ENCODE results near the gene PRKCA.

PRKCA gene

DNA sequence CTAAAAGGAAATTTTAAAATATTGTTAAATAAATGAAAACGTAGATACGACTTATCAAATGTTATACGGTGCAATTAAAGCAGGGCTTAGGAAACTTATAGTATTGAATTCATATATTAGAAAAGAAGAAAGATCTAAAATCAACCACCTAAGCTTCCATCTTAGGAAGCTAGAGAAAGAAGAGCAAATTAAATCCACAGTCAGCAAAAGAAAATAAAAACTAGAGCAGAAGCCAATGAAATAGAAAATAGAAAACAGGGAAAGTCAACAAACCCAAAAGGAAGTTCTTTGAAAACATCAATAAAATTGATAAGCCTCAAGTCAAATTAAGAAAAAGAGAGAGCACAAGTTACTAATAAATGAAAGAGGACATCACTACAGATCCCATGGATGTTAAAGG, 457.9 kb downstream of the PRKCA start:
- TF ChIP-seq, protein P1, sequence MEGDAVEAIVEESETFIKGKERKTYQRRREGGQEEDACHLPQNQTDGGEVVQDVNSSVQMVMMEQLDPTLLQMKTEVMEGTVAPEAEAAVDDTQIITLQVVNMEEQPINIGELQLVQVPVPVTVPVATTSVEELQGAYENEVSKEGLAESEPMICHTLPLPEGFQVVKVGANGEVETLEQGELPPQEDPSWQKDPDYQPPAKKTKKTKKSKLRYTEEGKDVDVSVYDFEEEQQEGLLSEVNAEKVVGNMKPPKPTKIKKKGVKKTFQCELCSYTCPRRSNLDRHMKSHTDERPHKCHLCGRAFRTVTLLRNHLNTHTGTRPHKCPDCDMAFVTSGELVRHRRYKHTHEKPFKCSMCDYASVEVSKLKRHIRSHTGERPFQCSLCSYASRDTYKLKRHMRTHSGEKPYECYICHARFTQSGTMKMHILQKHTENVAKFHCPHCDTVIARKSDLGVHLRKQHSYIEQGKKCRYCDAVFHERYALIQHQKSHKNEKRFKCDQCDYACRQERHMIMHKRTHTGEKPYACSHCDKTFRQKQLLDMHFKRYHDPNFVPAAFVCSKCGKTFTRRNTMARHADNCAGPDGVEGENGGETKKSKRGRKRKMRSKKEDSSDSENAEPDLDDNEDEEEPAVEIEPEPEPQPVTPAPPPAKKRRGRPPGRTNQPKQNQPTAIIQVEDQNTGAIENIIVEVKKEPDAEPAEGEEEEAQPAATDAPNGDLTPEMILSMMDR (IDR thresholded peaks at IDR 0.05; ENCODE audit: low read depth, low read length) = no peak
- DNase-seq (ENCODE audit: extremely low read depth, low read depth) = no peak

DNA sequence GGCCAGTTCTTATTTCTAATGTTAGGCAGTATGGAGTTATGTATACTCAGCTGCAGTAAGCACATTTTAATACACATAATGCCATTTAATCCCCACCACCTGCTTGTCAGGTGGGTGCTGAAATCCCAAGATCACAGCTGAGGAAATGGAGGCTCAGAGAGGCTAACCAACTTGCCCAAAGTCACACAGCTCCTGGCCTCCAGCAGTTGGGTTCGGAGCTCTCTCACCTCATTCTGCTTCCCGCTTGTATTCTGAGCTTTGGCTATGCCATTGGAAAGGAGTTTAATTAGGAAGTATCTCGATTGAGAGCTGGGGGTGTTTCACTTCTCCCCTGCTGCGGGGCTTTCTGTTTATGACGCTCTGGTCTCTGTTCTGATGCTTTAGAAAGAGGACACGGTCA, 459.9 kb downstream of the PRKCA start:
- no peak for DNase-seq (ENCODE audit: extremely low read depth, low read depth)

DNA sequence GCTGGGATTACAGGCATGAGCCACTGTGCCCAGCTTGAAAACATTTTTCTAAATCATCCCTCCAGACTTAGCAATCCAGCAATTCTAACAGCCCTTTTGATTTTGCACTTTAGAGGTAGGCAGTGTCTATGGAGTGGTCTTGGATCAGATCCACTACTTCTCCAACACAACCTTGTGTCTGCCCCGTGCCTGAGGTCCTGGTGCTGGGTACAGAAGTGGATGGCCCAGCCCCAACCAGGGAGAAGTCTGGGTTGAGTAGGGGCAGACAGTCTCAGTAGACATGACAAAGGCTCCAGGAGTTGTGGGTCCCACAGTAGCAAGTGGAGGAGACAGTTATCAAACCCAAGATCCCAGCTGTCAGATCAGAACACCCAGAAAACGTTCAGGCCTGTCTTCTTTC, 460.6 kb downstream of the PRKCA start:
- TF ChIP-seq, protein P1 (IDR thresholded peaks at IDR 0.05; ENCODE audit: low read depth, low read length) = no peak
- DNase-seq (ENCODE audit: extremely low read depth, low read depth) = no peak

More for the DNA sequence above, 459.9 kb downstream of the PRKCA start:
- TF ChIP-seq, protein P1 (IDR thresholded peaks at IDR 0.05; ENCODE audit: low read depth, low read length) = no peak

DNA sequence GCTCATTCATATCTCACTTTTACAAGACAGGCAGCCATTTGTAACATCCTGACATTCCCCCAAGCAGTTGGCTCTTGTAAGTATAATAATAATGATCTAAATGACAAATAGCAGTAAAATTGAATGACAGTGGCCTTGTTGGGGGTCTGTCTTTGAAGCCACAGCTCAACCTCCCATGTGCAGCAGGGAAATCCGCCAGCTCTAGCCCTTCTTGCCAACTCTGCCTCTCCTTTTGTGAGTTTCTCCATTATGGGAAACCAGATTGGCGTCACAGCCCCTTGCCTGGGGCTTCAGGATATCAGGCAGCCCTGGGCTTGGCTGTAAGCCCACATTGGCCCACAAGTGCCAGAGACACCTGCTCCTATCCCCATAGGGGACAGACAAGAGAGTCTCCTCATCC, 462.1 kb downstream of the PRKCA start:
- TF ChIP-seq, protein P1 (IDR thresholded peaks at IDR 0.05; ENCODE audit: low read depth, low read length) = no peak
- DNase-seq (ENCODE audit: extremely low read depth, low read depth) = no peak

DNA sequence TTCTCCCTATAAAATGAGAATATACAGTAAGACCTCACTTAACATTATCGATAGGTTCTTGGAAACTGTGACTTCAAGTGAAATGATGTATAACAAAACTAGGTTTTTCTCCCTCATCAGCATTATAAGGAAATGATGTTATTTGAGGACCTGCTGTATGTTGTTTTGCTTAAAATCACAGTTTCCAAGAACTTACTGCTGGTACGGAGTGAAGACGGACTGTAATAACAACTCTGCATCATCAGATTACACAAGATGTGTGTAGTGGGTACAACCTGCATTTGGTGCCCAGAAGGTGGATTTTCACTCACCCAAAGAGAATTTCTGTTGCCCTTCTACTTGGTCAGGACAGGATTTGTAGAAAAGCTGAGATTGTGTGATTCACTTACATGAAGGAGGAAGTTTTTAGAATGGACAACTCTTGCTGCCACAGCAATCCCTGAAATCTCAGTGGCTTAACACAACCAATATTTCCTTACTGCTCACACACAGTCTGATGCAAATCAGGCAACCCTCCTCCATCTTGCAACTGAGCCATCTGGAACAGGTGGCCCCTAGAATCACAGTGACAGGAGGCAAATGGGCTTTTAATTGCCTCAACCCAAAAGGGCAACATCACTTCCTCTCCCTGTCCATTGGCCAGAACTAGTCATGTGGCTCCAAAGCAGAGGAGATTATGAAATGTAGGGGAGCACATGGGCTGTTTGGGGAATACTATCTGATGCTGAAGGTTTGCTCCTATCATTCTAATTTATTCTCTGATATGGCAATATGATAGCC, 464.9 kb downstream of the PRKCA start:
- TF ChIP-seq, protein P1 (IDR thresholded peaks at IDR 0.05; ENCODE audit: low read depth, low read length) = no peak
- no peak for DNase-seq (ENCODE audit: extremely low read depth, low read depth)

DNA sequence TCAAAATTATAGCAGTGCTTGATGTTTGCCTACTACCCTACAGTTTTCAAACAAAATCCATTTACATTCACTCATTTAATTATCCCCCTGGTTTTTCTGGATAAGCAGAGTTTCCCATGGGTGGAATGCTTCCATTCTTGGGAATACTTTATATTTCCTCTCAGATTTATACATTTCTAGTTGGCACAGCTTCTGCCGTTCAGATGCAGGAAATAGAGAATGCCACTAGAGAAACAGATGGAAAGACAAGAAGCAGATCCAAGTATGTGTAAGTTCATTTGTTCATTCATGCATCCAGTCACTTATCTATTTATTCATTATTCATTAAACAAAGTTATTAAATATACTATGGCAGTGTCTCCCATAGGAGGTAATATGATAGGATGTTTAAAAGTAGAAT, 467.5 kb downstream of the PRKCA start:
- no peak for DNase-seq (ENCODE audit: extremely low read depth, low read depth)
- TF ChIP-seq, protein P1 (IDR thresholded peaks at IDR 0.05; ENCODE audit: low read depth, low read length) = no peak

DNA sequence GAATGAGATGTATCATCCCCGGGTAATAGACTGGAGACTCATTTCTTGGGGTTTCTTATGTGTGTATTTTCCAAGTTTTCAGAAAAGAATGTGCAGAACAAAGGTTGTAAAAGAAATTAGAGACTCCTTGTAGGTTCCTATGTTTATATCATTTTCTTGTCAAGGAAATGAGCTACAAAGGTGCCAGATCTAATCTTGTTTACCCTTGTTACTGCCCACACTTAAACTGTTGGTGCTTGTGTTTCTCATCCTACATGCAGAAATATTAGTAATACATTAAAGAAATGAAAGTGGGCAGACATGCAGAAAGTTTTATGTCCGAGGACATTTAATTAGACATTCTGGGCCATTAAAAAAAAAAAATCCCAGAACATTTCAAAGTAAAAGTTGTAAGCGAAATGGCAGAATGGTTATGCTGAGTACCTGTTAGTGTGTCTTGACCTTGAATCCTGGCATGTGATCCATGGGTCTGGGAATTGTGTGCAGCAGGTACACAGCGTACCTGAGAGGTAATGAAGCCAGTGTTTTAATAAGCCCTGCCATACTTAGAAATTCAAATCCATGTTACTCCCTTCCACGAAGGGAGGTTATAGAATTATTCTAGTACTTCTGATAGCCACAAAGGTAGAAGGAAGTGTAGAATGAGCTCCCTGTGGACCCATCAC, 469.9 kb downstream of the PRKCA start:
- TF ChIP-seq, protein P1 (IDR thresholded peaks at IDR 0.05; ENCODE audit: low read depth, low read length) = no peak
- no peak for DNase-seq (ENCODE audit: extremely low read depth, low read depth)

Data from AG09319 (cell line).